ENCODE results near the gene HSD11B2. TPM values are rescaled to one million over a fixed set of nuclear protein-coding genes. Genes with fewer than 3 reads are reported as not detected.

Gene HSD11B2
- total and polyA plus RNA-seq, 2 donors (not counting 3 experiments of a cell fraction or from before 2014, with no cell fraction given) = 0.10 TPM; not detected in 1

GRCh38 chr16:67409631-67410030 is 21.3 kb upstream of the HSD11B2 start:
- Histone ChIP-seq H3K9me1 (replicated peaks; ENCODE audit: control insufficient read depth, extremely low read depth, insufficient read depth, low read length) (no peaks in the 10 kb centered on the region), H4K20me1 (replicated peaks; ENCODE audit: control insufficient read depth, extremely low read depth, insufficient read depth, low read length) (no peaks in the 10 kb centered on the region), H3K9me3 (replicated peaks; ENCODE audit: control insufficient read depth, insufficient read depth, low read length) (no peaks in the 10 kb centered on the region), H3K4me2 (ENCODE audit: insufficient read depth, low read length) (no peak overlapping the region), H3K27me3 (ENCODE audit: control insufficient read depth in 2 of 2, insufficient read depth in 2 of 2, low read length in 2 of 2) (no peaks in the 10 kb centered on the region), H3K9ac (replicated peaks; ENCODE audit: extremely low read depth, insufficient read depth, low read length) (no peak overlapping the region), H2AFZ (ENCODE audit: low read depth, low read length) (no peak overlapping the region), H3K79me2 (ENCODE audit: control insufficient read depth, insufficient read depth, low read length) (peaks cover 2% of the 10 kb centered on the region), H3K4me3 (replicated peaks in 1 of 3; ENCODE audit: insufficient read depth in 1 of 3, low read depth in 1 of 3, low read length in 3 of 3) (no peak overlapping the region), H3K27ac (ENCODE audit: insufficient read depth, low read depth, low read length) (no peak overlapping the region), H3K36me3 (ENCODE audit: control insufficient read depth in 2 of 2, extremely low read depth in 1 of 2, insufficient read depth in 2 of 2, low read length in 2 of 2) (no peaks in the 10 kb centered on the region), H3K4me1 (ENCODE audit: control insufficient read depth, extremely low read depth, insufficient read depth, low read length) (peaks cover 28% of the 10 kb centered on the region)
- TF ChIP-seq GATA2 (IDR thresholded peaks at IDR 0.05; ENCODE audit: insufficient read depth, insufficient read length, low read depth, low read length) (no peak), CTCF (IDR thresholded peaks at IDR 0.05; ENCODE audit: extremely low read depth in 1 of 2, insufficient read depth in 1 of 2, low read depth in 1 of 2, low read length in 2 of 2) (no peak), JUN (IDR thresholded peaks at IDR 0.05; ENCODE audit: borderline replicate concordance, insufficient read depth, insufficient read length, low read depth) (no peak), FOS (IDR thresholded peaks at IDR 0.05; ENCODE audit: borderline replicate concordance, insufficient read depth, low read length) (no peak), MAX (IDR thresholded peaks at IDR 0.05; ENCODE audit: insufficient read depth, insufficient read length) (no peak), MYC (IDR thresholded peaks at IDR 0.05; ENCODE audit: low read depth, low read length) (no peak), POLR2AphosphoS5 (IDR thresholded peaks at IDR 0.05; ENCODE audit: insufficient read depth, low read depth, low read length) (no peak), POLR2A (IDR thresholded peaks at IDR 0.05; ENCODE audit: low read depth, low read length) (no peak), EZH2 (IDR thresholded peaks at IDR 0.05; ENCODE audit: borderline replicate concordance, low read depth, low read length, severe bottlenecking) (no peak)
- BruUV-seq (replicated peaks) = no TSS peak
- no peak for DNase-seq (ENCODE audit: low read depth, low spot score)
- ChIA-PET POLR2A (no interaction called here), CTCF (interaction anchor here (1.6 to 5.6 kb wide), 2 partner anchors 10 to 18 kb away, joined by 3 to 35 read pairs; no protein-coding TSS in a partner anchor)
- FAIRE-seq = no peak
- dilution Hi-C loops (cut with MboI; ENCODE audit: extremely low pct_ligation_motif_present, low sequenced_read_pairs) = no loop called here
- intact Hi-C loops (cut with micrococcal nuclease) = no loop called here
